IMR-90 (cell line): ENCODE measurements around the gene ETNK1.

Experiments used
- CHD1 ChIP-seq: IDR thresholded peaks from 2 replicates; pipeline ENCODE4 v1.6.1; 2012; ENCODE audit warnings: low read depth, low read length, improper control_type of control experiment
- CTCF ChIP-seq: conservative IDR thresholded peaks from 2 replicates; pipeline ENCODE4 v1.5.1; 2012; ENCODE audit warnings: mild to moderate bottlenecking, low read depth, low read length, improper control_type of control experiment
- MXI1 ChIP-seq: IDR thresholded peaks from 2 replicates; pipeline ENCODE4 v1.6.1; 2012; ENCODE audit warnings: low read depth, mild to moderate bottlenecking, low read length, moderate library complexity, borderline replicate concordance
- POLR2A ChIP-seq: IDR thresholded peaks from 2 replicates; pipeline ENCODE4 v1.6.1; 2012; ENCODE audit warnings: mild to moderate bottlenecking, low read depth, low read length
- RFX5 ChIP-seq: IDR thresholded peaks from 2 replicates; pipeline ENCODE4 v1.8.0; 2012; ENCODE audit warnings: low read depth, mild to moderate bottlenecking, low read length, moderate library complexity
- SMC3 ChIP-seq: fragments of 150-350 bp; IDR thresholded peaks from 2 replicates; pipeline ENCODE4 v1.6.1; 2016; ENCODE audit warnings: low read depth, mild to moderate bottlenecking, antibody characterized with exemption, low read length, moderate library complexity
- TF ChIP-seq, protein P1 (sequence below): fragments of 150-350 bp; IDR thresholded peaks from 2 replicates; pipeline ENCODE4 v1.6.1; 2017; ENCODE audit warnings: mild to moderate bottlenecking, antibody characterized with exemption, low read length, low read depth

DNA sequence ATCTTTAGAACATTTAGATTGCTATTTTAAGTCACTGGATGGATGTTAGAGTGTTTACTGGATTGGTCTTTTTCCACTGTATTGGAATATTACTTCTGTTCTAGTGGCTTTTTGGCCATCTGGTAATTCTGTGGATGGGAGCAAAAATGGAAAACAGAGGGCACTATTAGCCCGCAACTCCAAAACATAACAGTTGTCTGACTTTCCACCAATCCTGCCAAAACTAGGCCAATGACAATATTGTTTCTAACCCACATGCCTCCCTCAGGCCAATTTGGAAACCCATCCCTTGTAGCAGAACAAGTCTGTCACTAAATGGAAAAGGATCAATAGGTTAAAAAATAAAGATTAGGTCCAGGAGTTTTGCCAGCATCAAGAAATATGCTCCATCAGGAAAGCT lies 97.8 kb downstream of the ETNK1 start:
- TF ChIP-seq CTCF (no peak), CHD1 (no peak), RFX5 (no peak), POLR2A (no peak), MXI1 (no peak), SMC3 (no peak)
- TF ChIP-seq, protein P1, sequence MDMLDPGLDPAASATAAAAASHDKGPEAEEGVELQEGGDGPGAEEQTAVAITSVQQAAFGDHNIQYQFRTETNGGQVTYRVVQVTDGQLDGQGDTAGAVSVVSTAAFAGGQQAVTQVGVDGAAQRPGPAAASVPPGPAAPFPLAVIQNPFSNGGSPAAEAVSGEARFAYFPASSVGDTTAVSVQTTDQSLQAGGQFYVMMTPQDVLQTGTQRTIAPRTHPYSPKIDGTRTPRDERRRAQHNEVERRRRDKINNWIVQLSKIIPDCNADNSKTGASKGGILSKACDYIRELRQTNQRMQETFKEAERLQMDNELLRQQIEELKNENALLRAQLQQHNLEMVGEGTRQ: no peak
